ENCODE measurements around the gene DUSP11.

DUSP11 gene

GRCh38 chr2:73772819-73773218 is 7.1 kb downstream of the DUSP11 start:
- no peak overlapping the region for H3K9ac ChIP-seq (ENCODE audit: low read length)
- H4K20me1 ChIP-seq (ENCODE audit: low read depth, low read length), result no peaks in the 10 kb centered on the region
- no peak overlapping the region for H2AFZ ChIP-seq (ENCODE audit: low read depth, low read length, severe bottlenecking)
- H3K9me3 ChIP-seq (ENCODE audit: insufficient read depth, low read length), result no peaks in the 10 kb centered on the region
- no peak overlapping the region for H3K4me3 ChIP-seq (ENCODE audit: insufficient read depth, low read length, poor library complexity, severe bottlenecking)
- no peaks in the 10 kb centered on the region for H3K9me2 ChIP-seq (replicated peaks; ENCODE audit: insufficient read depth, low read length)
- no peak overlapping the region for H3K27ac ChIP-seq (ENCODE audit: low read depth, low read length)
- peaks cover 7% of the 10 kb centered on the region for H3K79me2 ChIP-seq (ENCODE audit: insufficient read depth, low read length)
- TF ChIP-seq CTCF (IDR thresholded peaks at IDR 0.05; ENCODE audit: insufficient read depth, low read length, poor library complexity, severe bottlenecking) (no peak), EZH2phosphoT487 (conservative IDR thresholded peaks at IDR 0.05; ENCODE audit: low read length) (no peak)
- no peak overlapping the region for H3K4me2 ChIP-seq (ENCODE audit: low read depth, low read length, poor library complexity, severe bottlenecking)
- H3K36me3 ChIP-seq (ENCODE audit: low read length), result peaks cover 53% of the 10 kb centered on the region
- no peaks in the 10 kb centered on the region for H3K27me3 ChIP-seq (ENCODE audit: low read length)
- H3F3A ChIP-seq (ENCODE audit: insufficient read depth), result peaks cover 7% of the 10 kb centered on the region; the same call in 1 of the 2 replicates

- peaks cover 56% of the 10 kb centered on the region for H3K36me3 ChIP-seq (ENCODE audit: low read length)
- no peak overlapping the region for H2AFZ ChIP-seq (ENCODE audit: low read depth, low read length, severe bottlenecking)
- no peaks in the 10 kb centered on the region for H3K9me2 ChIP-seq (replicated peaks; ENCODE audit: insufficient read depth, low read length)
- H3K27me3 ChIP-seq (ENCODE audit: low read length), result no peaks in the 10 kb centered on the region
- H3K4me3 ChIP-seq (ENCODE audit: insufficient read depth, low read length, poor library complexity, severe bottlenecking), result no peak overlapping the region
- no peaks in the 10 kb centered on the region for H3K9me3 ChIP-seq (ENCODE audit: insufficient read depth, low read length)
- H3K79me2 ChIP-seq (ENCODE audit: insufficient read depth, low read length), result peaks cover 7% of the 10 kb centered on the region
- no peak overlapping the region for H3K27ac ChIP-seq (ENCODE audit: low read depth, low read length)
- no peaks in the 10 kb centered on the region for H4K20me1 ChIP-seq (ENCODE audit: low read depth, low read length)
- TF ChIP-seq CTCF (IDR thresholded peaks at IDR 0.05; ENCODE audit: insufficient read depth, low read length, poor library complexity, severe bottlenecking) (no peak), EZH2phosphoT487 (conservative IDR thresholded peaks at IDR 0.05; ENCODE audit: low read length) (no peak)
- H3F3A ChIP-seq (ENCODE audit: insufficient read depth), result peaks cover 7% of the 10 kb centered on the region; the same call in 1 of the 2 replicates
- no peak overlapping the region for H3K4me2 ChIP-seq (ENCODE audit: low read depth, low read length, poor library complexity, severe bottlenecking)
- H3K9ac ChIP-seq (ENCODE audit: low read length), result no peak overlapping the region
These were observed 9.2 kb downstream of the DUSP11 start for GRCh38 chr2:73770725-73771124.

GRCh38 chr2:73766994-73767393 is 12.9 kb downstream of the DUSP11 start:
- Histone ChIP-seq H3K9me3 (ENCODE audit: insufficient read depth, low read length) (no peaks in the 10 kb centered on the region), H4K20me1 (ENCODE audit: low read depth, low read length) (no peaks in the 10 kb centered on the region), H3F3A (ENCODE audit: insufficient read depth) (no peaks in the 10 kb centered on the region), H3K27me3 (ENCODE audit: low read length) (no peaks in the 10 kb centered on the region), H3K4me3 (ENCODE audit: insufficient read depth, low read length, poor library complexity, severe bottlenecking) (no peak overlapping the region), H3K36me3 (ENCODE audit: low read length) (peaks cover 53% of the 10 kb centered on the region), H3K79me2 (ENCODE audit: insufficient read depth, low read length) (peaks cover under 1% of the 10 kb centered on the region; the same call in 1 of the 2 replicates), H2AFZ (ENCODE audit: low read depth, low read length, severe bottlenecking) (no peak overlapping the region), H3K4me2 (ENCODE audit: low read depth, low read length, poor library complexity, severe bottlenecking) (no peak overlapping the region), H3K9ac (ENCODE audit: low read length) (no peak overlapping the region), H3K27ac (ENCODE audit: low read depth, low read length) (no peak overlapping the region), H3K9me2 (replicated peaks; ENCODE audit: insufficient read depth, low read length) (no peaks in the 10 kb centered on the region)
- TF ChIP-seq CTCF (IDR thresholded peaks at IDR 0.05; ENCODE audit: insufficient read depth, low read length, poor library complexity, severe bottlenecking), result no peak
- TF ChIP-seq EZH2phosphoT487 (conservative IDR thresholded peaks at IDR 0.05; ENCODE audit: low read length), result no peak
